ENCODE data around the gene LAPTM5. TPM values are rescaled to one million over a fixed set of nuclear protein-coding genes. Genes with fewer than 3 reads are reported as not detected.

Gene LAPTM5
- total and polyA plus RNA-seq, 8 donors, result 3.7 to 80.5 (median 10.9) TPM

GRCh38 chr1:30760596-30761324, 3.2 kb upstream of the LAPTM5 start:
- 81 to 85% methylated on average over 18 of the region's 18 CpGs for WGBS, 2 donors
- ATAC-seq, result no peak
- no peak overlapping the region for H3K27ac ChIP-seq
- no peaks in the 10 kb centered on the region for H3K4me1 ChIP-seq
- no peaks in the 10 kb centered on the region for H3K36me3 ChIP-seq
- FAIRE-seq, result no peak
- peak in 1 of 6 donors; percentile 7 for DNase-seq
- H3K27me3 ChIP-seq, result no peaks in the 10 kb centered on the region
- no peak overlapping the region for H3K4me3 ChIP-seq
- intact Hi-C loops (cut with DNase I), result no loop called here
- TF ChIP-seq CTCF (IDR thresholded peaks at IDR 0.05), result no peak
- H3K9me3 ChIP-seq, result no peaks in the 10 kb centered on the region

DNA sequence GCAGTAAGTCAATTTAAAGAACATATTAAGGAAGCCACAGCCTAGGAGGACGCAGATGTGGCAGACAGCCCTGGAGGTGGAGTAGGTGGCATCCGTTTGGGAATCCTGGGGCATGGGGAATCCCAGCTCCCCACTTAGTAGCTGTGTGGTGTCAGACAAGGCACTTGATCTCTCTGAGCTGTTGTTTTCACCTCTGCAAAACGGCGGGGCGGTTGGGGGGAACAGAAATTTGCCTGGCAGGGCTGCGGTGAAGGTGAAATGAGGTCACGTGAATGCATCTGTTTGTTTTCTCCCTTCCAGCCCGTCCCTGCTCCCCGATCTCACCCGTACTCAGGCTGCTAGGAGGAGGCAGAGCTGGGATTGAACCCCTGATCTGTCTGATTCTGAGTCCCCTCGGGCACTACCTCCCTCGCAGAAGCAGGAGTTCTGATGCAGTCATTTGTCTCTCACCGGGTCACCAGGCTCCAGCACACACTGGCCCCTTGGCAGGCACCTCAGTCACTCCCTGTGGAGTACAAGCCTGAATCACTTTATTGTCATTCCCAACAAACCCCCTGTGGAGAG, 2.2 kb upstream of the LAPTM5 start:
- Histone ChIP-seq H3K36me3 (no peaks in the 10 kb centered on the region), H3K27ac (no peak overlapping the region), H3K4me1 (no peaks in the 10 kb centered on the region), H3K4me3 (no peak overlapping the region), H3K9me3 (no peaks in the 10 kb centered on the region), H3K27me3 (no peaks in the 10 kb centered on the region)
- FAIRE-seq (no peak), DNase-seq (peak in 1 of 6 donors; percentile 20), ATAC-seq (no peak)
- intact Hi-C loops (cut with DNase I), result no loop called here
- 73 to 82% methylated on average over 13 of the region's 13 CpGs for WGBS, 2 donors
- no peak for TF ChIP-seq CTCF (IDR thresholded peaks at IDR 0.05)

GRCh38 chr1:30758785-30759380, 1.3 kb upstream of the LAPTM5 start:
- TF ChIP-seq CTCF (IDR thresholded peaks at IDR 0.05), result no peak
- no peaks in the 10 kb centered on the region for H3K27me3 ChIP-seq

GRCh38 chr1:30758121-30758688, 631 bp upstream of the LAPTM5 start:
- ATAC-seq, result peak in 1 of 4 donors; percentile 20
- TF ChIP-seq CTCF (IDR thresholded peaks at IDR 0.05), result no peak
- no peaks in the 10 kb centered on the region for H3K4me1 ChIP-seq
- no peaks in the 10 kb centered on the region for H3K36me3 ChIP-seq
- WGBS, 2 donors, result 78 to 83% methylated on average over 7 of the region's 7 CpGs
- H3K27ac ChIP-seq, result peak overlapping the region in 1 of 4 donors; percentile 19
- DNase-seq, result no peak
- H3K4me3 ChIP-seq, result no peak overlapping the region
- FAIRE-seq, result no peak
- H3K9me3 ChIP-seq, result no peaks in the 10 kb centered on the region
- H3K27me3 ChIP-seq, result no peaks in the 10 kb centered on the region
- intact Hi-C loops (cut with DNase I), result no loop called here

More at GRCh38 chr1:30758785-30759380, 1.3 kb upstream of the LAPTM5 start:
- no peak for DNase-seq
- H3K36me3 ChIP-seq, result no peaks in the 10 kb centered on the region
- no peaks in the 10 kb centered on the region for H3K9me3 ChIP-seq
- intact Hi-C loops (cut with DNase I), result no loop called here
- H3K4me1 ChIP-seq, result no peaks in the 10 kb centered on the region
- H3K4me3 ChIP-seq, result no peak overlapping the region
- no peak for FAIRE-seq
- no peak for ATAC-seq
- H3K27ac ChIP-seq, result no peak overlapping the region
